Measurements from ENCODE around the gene ITSN1.

The ITSN1 gene

GRCh38 chr21:33852485-33852884 is 210.2 kb downstream of the ITSN1 start:
- POLR2A ChIA-PET (ENCODE audit: low non-redundant PET) = no interaction called here
- no peak overlapping the region for H3K27ac ChIP-seq
- DNase-seq (ENCODE audit: low spot score) = no peak
- no peak for TF ChIP-seq CTCF (conservative IDR thresholded peaks at IDR 0.05; ENCODE audit: low read depth)
- CTCF ChIA-PET = interaction anchor here (0.6 to 0.7 kb wide), 2 partner anchors 246 to 333 kb away, joined by 4 to 5 read pairs; no protein-coding TSS in a partner anchor

GRCh38 chr21:33854604-33855003 is 212.3 kb downstream of the ITSN1 start:
- ChIA-PET CTCF (interaction anchor here (0.6 kb wide), 1 partner anchor 210 kb away, joined by 3 read pairs; no protein-coding TSS in a partner anchor), POLR2A (ENCODE audit: low non-redundant PET) (interaction anchor here (0.6 kb wide), 1 partner anchor 169 kb away, joined by 3 read pairs; no protein-coding TSS in a partner anchor)
- DNase-seq (ENCODE audit: low spot score) = peak; percentile 71
- peak overlapping the region; percentile 71 for H3K27ac ChIP-seq
- no peak for TF ChIP-seq CTCF (conservative IDR thresholded peaks at IDR 0.05; ENCODE audit: low read depth)

GRCh38 chr21:33855190-33855589 is 212.9 kb downstream of the ITSN1 start:
- peak overlapping the region; percentile 71 for H3K27ac ChIP-seq
- no peak for DNase-seq (ENCODE audit: low spot score)
- CTCF ChIA-PET = interaction anchor here (0.6 kb wide), 1 partner anchor 211 kb away, joined by 3 read pairs; no protein-coding TSS in a partner anchor
- no peak for TF ChIP-seq CTCF (conservative IDR thresholded peaks at IDR 0.05; ENCODE audit: low read depth)
- POLR2A ChIA-PET (ENCODE audit: low non-redundant PET) = no interaction called here

- CTCF ChIA-PET = no interaction called here
- no peak for TF ChIP-seq CTCF (conservative IDR thresholded peaks at IDR 0.05; ENCODE audit: low read depth)
- POLR2A ChIA-PET (ENCODE audit: low non-redundant PET) = no interaction called here
- no peak overlapping the region for H3K27ac ChIP-seq
- no peak for DNase-seq (ENCODE audit: low spot score)
These were observed 214.7 kb downstream of the ITSN1 start for GRCh38 chr21:33856893-33857527.

GRCh38 chr21:33857846-33858666 is 215.8 kb downstream of the ITSN1 start:
- no peak for TF ChIP-seq CTCF (conservative IDR thresholded peaks at IDR 0.05; ENCODE audit: low read depth)
- ChIA-PET POLR2A (ENCODE audit: low non-redundant PET) (no interaction called here), CTCF (no interaction called here)
- DNase-seq (ENCODE audit: low spot score) = no peak
- H3K27ac ChIP-seq = no peak overlapping the region

- no peak for DNase-seq (ENCODE audit: low spot score)
- POLR2A ChIA-PET (ENCODE audit: low non-redundant PET) = no interaction called here
- TF ChIP-seq CTCF (conservative IDR thresholded peaks at IDR 0.05; ENCODE audit: low read depth) = no peak
- CTCF ChIA-PET = no interaction called here
- no peak overlapping the region for H3K27ac ChIP-seq
These were observed 216.5 kb downstream of the ITSN1 start for GRCh38 chr21:33858667-33859372.

All from RWPE1 (cell line).